NCI-H1105 (cell line): ENCODE measurements around the gene ZBED4.

ENCODE experiments used
- DNase-seq: peaks from one replicate; lab custom pipeline; 2025; lab: John Stamatoyannopoulos, UW

Gene ZBED4

GRCh38 chr22:49878206-49878605 is 24.6 kb downstream of the ZBED4 start:
- DNase-seq = no peak

- no peak for DNase-seq
Observed at GRCh38 chr22:49879871-49880270, 26.2 kb downstream of the ZBED4 start.

GRCh38 chr22:49880281-49880680 is 26.6 kb downstream of the ZBED4 start:
- DNase-seq = no peak

- DNase-seq = no peak
Observed at GRCh38 chr22:49881856-49882255, 28.2 kb downstream of the ZBED4 start.

GRCh38 chr22:49882519-49883293 is 29.1 kb downstream of the ZBED4 start:
- DNase-seq = no peak

GRCh38 chr22:49883294-49883640 is 29.6 kb downstream of the ZBED4 start:
- DNase-seq = no peak

- DNase-seq = no peak
Observed at GRCh38 chr22:49884075-49884474, 30.4 kb downstream of the ZBED4 start.

- DNase-seq = no peak
Observed at GRCh38 chr22:49884503-49885260, 31.0 kb downstream of the ZBED4 start.

GRCh38 chr22:49885281-49885680 is 31.6 kb downstream of the ZBED4 start:
- no peak for DNase-seq

- DNase-seq = no peak
Observed at GRCh38 chr22:49885881-49886280, 32.2 kb downstream of the ZBED4 start.

GRCh38 chr22:49886346-49887063 is 32.9 kb downstream of the ZBED4 start:
- no peak for DNase-seq

- no peak for DNase-seq
Observed at GRCh38 chr22:49887064-49887451, 33.4 kb downstream of the ZBED4 start.

- DNase-seq = no peak
Observed at GRCh38 chr22:49887702-49888101, 34.1 kb downstream of the ZBED4 start.

- DNase-seq = no peak
Observed at GRCh38 chr22:49889071-49889470, 35.4 kb downstream of the ZBED4 start.

GRCh38 chr22:49892226-49892899 is 38.7 kb downstream of the ZBED4 start:
- no peak for DNase-seq

GRCh38 chr22:49893025-49893424 is 39.4 kb downstream of the ZBED4 start:
- no peak for DNase-seq

GRCh38 chr22:49894322-49895054 is 40.8 kb downstream of the ZBED4 start:
- no peak for DNase-seq

GRCh38 chr22:49896201-49896600 is 42.6 kb downstream of the ZBED4 start:
- DNase-seq = no peak

- DNase-seq = no peak
Observed at GRCh38 chr22:49897015-49897684, 43.5 kb downstream of the ZBED4 start.

- no peak for DNase-seq
Observed at GRCh38 chr22:49899530-49899929, 45.9 kb downstream of the ZBED4 start.
